HG03196 (cell line): Measurements from ENCODE around the gene TTLL9.

Source experiments
- ATAC-seq: cut with Tn5 transposase; IDR thresholded peaks from one replicate; pipeline ENCODE4 v1.9.1; 2021; ENCODE audit not compliant: unreplicated experiment

TTLL9 gene

DNA sequence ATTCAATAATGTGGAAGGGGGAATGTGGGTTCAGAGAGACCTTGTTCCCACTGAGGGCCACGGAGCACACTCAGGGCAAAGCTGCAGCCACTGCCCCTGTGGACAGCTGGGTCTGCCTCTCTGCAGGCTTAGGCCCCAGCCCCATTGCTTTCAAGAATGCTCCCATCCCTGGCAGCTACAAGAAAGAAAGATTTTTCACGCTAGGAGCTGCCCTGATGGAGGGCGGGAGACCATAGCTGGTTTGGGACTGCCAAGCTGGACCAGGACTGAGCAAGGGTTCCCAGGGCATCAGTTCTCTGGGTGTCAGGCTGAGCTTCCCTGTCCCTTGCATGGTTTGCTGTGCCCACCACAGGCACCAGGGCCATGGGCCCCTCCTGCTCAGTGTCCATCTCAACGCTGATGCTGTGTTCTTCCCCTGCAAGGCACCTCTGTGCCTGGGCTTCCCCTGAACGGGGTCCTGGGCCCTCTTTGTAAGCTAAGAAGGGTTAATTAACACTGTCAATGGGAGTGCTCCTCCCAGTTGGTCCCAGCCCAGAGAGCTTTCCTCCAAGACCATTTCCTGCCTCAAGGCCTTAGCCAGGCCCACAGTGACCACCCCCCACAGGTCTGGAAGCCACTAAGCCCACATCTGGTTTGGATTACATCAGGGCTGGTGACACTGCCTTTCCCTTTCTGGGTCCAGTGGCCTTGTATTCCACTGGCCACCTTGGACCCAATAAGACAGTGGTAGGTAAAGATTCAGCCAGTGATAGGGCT lies 33.4 kb upstream of the TTLL9 start:
- ATAC-seq = no peak

DNA sequence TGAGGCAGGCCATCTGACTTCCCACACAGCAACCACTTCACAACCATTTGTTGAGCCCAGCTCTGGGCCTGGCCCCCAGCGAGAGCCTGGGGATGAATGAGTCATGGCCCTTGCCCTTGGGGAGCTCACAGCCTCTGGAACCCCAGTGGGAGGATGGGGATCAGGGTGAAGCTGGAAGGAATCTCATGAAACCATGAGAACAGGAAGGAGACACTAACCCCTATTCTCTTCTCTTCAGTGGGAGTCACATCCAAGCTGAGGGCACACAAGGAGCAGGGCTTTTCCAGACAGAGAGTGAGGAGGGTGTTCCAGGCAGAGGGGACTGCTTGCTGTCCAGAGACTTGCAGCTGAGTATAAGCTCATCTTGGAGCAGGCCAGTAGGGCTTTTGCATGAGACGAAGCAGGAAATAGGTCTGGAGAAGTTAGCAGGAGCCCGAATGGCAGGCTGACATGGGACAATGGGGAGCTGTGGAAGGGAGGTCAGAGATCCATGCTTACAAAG lies 32.5 kb upstream of the TTLL9 start:
- no peak for ATAC-seq

- ATAC-seq = no peak
Observed at GRCh38 chr20:31838646-31839292, 31.7 kb upstream of the TTLL9 start.

- ATAC-seq = no peak
Observed at GRCh38 chr20:31839782-31840487, 30.5 kb upstream of the TTLL9 start.

GRCh38 chr20:31840906-31841816 lies 29.3 kb upstream of the TTLL9 start:
- ATAC-seq = no peak

DNA sequence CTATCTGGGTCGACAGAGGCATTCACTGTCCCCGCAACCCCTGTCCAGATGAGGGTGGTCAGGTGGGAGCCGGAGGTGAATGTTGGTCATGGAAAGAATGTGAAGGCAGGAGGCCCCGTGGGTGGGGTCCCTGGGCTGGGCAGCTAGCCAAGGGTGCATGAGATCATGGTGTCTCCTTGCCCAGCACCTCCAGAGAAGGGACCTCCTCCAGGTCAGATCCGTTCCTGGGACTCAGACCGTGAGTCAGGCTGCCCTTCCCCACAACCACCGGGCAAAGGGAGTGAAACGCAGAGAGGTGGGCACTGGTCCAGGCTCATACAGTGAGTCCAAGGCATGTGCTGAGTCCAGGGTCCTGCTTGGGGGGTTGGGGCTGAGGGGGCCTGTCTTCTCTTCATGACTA lies 28.5 kb upstream of the TTLL9 start:
- ATAC-seq = no peak

- no peak for ATAC-seq
Observed at GRCh38 chr20:31842471-31843157, 27.8 kb upstream of the TTLL9 start.

GRCh38 chr20:31843288-31843687 lies 27.1 kb upstream of the TTLL9 start:
- no peak for ATAC-seq

DNA sequence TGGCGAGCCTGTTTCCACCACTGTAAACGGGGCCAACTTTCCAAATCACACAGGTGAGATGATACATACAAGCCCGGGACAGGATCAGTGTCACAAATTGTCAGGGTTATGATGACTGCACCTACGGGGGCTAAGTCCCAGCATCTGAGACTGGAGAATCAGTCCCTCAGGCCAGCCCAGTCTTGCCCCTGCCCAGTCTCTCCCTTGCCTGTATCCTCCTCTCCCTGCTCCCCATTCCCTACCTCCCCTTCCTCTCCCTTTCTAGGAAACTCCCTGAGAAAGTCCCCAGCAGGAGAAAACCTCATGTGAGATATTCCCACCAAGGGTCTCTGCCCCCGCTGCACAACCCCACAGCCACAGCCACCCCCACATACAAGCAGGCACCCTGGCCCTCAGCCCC lies 26.6 kb upstream of the TTLL9 start:
- no peak for ATAC-seq

GRCh38 chr20:31844737-31845299 lies 25.6 kb upstream of the TTLL9 start:
- no peak for ATAC-seq

DNA sequence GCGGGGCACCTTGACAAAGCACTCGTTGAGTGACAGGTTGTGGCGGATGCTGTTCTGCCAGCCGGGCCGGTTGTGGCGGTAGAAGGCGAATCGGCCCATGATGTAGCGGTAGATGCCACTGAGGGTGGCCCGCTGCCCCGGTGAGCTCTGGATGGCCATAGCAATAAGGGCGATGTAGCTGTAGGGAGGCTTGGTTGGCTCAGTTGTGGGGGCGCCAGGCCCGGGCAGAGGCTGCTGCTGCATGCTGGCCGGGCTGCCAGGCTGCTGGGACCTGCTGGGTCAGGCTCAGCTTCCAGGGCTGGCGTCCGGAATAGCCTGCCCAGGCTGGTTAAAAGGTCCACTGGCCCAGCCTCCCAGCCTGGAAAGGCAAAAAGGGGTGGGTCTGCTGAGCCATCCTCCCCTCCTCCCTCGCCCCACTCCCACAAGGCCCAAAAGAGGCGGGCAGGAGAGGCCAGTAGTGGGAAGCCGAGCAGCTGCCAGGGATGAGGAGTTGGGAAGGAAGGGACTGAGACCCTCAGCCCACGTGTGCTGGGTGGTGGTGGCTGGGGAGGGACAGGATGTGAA lies 25.1 kb upstream of the TTLL9 start, which contains the start of gene FOXS1:
Gene FOXS1, minus strand, starts transcription at position 305 of the 564 bp plus-strand sequence. Its CDS starts 62 bp downstream, at position 243.
- ATAC-seq = no peak

GRCh38 chr20:31846793-31847138 lies 23.7 kb upstream of the TTLL9 start:
- no peak for ATAC-seq

- ATAC-seq = no peak
Observed at GRCh38 chr20:31848088-31848999, 22.1 kb upstream of the TTLL9 start.

DNA sequence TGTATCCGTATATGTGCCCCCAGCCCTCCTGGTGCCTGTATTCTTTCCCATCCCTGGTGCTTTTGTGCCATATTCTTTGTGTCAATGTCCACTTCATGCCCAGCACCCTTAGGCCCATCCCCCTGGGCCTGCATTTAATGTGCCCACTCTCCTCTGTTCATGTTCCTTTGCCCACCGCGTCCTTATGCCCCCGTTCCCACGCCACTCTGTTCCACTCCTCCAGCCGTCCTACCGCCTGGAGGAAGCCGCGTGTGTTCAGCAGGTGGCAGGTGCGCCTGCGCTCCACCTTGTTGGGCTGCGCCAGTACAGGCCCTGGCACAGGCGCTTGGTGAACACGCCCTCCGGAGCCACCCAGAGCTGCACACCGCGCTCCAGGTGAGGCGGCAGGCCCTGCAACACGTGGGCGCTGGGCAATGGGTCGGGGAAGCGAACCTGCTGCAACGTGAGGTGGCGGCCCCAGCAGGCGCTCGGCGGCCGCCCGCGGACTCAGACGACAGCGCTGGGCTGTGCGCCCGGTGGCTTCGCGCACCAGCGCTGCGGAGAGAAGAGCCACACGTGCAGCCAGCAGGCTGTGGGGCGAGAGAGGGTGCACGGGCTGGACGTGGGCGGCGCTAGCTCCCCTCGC lies 21.0 kb upstream of the TTLL9 start:
- ATAC-seq = no peak

DNA sequence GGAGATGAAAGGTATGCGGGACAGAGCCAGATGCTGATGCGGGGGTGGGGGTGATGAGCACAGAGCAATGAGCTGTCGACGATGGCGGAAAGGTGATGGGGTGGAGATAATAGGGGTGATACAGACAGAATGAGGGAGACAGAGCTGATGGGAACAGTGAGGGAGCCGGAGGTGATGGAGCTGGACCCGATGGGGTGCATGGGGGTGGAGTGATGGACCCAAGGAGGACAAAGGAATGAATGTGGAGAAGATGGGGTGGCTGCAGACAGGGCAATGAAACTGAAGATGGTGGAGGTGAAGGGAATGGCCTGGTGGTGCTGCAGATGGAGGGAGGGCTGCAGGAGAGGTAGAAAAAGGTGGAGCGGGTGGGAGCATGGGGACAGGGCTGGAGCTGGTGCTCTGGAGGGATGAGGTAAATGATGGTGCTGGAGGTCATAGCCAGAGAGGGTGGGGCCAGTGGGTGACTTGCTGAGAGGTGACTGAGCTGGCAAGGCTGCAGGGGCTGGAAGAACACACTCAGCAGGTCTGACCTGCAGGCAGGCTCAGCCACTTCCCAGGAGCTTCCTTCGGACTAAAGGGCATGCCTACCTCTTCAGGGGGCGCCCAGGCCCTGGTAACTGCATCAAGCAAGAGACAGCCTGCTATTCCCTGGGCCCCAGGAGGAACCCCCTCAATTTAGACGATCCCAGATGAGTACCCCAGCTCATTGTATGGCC lies 19.0 kb upstream of the TTLL9 start:
- no peak for ATAC-seq

DNA sequence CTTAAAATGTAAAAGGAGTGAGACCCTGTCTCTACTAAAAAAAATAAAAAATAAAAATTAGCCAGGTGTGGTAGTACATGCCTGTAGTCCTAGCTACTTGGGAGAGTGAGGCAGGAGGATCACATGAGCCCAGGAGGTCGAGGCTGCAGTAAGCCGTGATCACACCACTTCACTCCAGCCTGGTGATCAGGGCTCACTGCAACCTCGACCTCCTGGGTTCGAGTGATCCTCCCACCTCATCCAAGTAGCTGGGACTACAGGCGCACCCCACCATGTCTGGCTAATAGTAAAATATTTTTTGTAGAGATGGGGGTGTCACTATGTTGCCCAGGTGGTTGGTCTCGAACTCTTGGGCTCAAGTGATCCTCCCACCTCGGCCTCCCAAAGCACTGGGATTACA lies 17.0 kb upstream of the TTLL9 start:
- ATAC-seq = no peak

- no peak for ATAC-seq
Observed at GRCh38 chr20:31856516-31856915, 13.9 kb upstream of the TTLL9 start.
